ENCODE data around the gene ITPK1. TPM values are rescaled to one million over a fixed set of nuclear protein-coding genes. Genes with fewer than 3 reads are reported as not detected.
A peak's percentile ranks its signal among the peaks of the same experiment; 100 is the strongest.

ITPK1 gene
- total RNA-seq (2021) = 87.8 and 88.6 TPM in 2 replicates
- percentile 69 among the genes with signal in this experiment for Bru-seq, nascent RNA
- percentile 58 among the genes with signal in this experiment for BruChase-seq, experiment 1, labeled RNA remaining after a 2-hour chase
- BruChase-seq, experiment 2, labeled RNA remaining after a 6-hour chase = percentile 57 among the genes with signal in this experiment
- long read RNA-seq, full-length matches to known transcripts = 23 of 59 reads
- long read RNA-seq, partial matches to known transcripts = 22 of 59 reads
- long read RNA-seq, other reads (novel, unspliced or antisense) = 14 of 59 reads

DNA sequence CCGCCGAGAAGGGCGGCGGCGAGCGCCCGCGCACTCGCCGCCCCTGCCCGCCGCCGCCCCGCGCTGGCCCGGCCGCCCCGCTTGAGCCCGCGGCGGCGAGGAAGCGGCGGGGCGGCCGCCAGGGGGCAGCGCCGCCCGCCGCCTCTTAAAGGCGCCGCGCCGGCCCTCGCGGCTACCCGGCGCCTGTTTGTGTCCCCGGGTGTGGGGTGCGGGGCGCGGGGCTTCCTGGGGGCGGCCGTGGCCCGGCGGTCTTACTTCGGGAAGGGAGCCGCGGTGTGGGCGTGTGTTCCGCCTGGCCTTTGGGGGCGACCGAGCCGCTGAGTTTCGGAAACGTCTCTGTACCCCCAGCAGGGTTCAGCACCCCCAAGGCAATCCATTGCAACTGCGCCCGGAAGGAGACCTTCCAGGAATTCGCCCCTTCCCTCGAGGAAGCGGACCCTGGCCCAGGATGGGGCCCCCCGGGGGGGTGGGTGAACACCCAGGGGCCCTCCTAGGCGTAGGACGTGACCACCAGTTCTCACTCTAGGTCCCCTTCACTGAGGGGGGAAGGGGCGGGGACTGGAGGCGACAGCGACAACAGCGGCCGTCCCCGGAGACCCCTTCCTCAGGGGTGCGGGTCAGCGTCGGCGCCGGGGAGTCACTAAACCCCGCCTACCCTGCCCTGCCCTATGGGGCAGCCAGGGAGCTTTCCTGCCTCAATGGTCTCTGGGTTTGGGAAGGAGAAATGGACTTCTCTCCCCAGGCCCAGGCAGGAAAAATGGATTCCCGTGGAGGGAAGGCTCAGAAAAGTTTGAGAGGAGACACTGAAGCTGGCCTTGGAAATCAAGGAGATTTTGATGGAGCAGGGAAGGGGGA is at the start of gene ITPK1:
ITPK1 (minus strand) TSS at position 105 of the 855 bp plus-strand sequence. CDS start 762 bp downstream, outside the sequence.
- TF ChIP-seq, protein P1, sequence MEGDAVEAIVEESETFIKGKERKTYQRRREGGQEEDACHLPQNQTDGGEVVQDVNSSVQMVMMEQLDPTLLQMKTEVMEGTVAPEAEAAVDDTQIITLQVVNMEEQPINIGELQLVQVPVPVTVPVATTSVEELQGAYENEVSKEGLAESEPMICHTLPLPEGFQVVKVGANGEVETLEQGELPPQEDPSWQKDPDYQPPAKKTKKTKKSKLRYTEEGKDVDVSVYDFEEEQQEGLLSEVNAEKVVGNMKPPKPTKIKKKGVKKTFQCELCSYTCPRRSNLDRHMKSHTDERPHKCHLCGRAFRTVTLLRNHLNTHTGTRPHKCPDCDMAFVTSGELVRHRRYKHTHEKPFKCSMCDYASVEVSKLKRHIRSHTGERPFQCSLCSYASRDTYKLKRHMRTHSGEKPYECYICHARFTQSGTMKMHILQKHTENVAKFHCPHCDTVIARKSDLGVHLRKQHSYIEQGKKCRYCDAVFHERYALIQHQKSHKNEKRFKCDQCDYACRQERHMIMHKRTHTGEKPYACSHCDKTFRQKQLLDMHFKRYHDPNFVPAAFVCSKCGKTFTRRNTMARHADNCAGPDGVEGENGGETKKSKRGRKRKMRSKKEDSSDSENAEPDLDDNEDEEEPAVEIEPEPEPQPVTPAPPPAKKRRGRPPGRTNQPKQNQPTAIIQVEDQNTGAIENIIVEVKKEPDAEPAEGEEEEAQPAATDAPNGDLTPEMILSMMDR (conservative IDR thresholded peaks at IDR 0.05) = peak; percentile 42; the same call in 1 of the 2 replicates
- no peak for TF ChIP-seq EZH2 (IDR thresholded peaks at IDR 0.05; ENCODE audit: low read depth)

DNA sequence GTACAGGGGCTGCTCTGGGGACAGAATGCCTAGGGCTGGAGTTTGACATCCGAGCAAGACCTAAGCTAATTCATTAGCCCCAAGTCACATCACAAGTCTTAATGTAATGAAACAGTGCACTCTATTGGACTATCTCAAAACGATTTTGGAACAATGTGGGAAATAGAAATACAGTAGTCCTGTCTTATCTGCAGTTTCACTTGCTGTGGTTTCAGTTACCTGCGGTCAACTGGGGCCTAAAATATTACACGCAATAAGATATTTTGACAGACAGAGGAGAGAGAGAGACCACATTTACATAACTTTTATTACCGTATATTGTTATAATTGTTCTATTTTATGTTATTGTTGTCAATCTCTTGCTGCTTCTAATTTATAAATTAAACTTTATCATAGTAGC is 47.8 kb upstream of the ITPK1 start:
- TF ChIP-seq, protein P1 (conservative IDR thresholded peaks at IDR 0.05) = no peak
- DNase-seq = no peak
- Histone ChIP-seq H3K79me2 (ENCODE audit: low read depth) (no peaks in the 10 kb centered on the region), H3K4me3 (no peak overlapping the region), H3K9me2 (ENCODE audit: insufficient read depth) (no peaks in the 10 kb centered on the region), H3K4me2 (no peak overlapping the region), H2AFZ (no peak overlapping the region), H4K20me1 (ENCODE audit: insufficient read depth) (no peaks in the 10 kb centered on the region), H3K9me3 (ENCODE audit: insufficient read depth, low read depth) (no peaks in the 10 kb centered on the region), H3K4me1 (replicated peaks; ENCODE audit: insufficient read depth) (no peaks in the 10 kb centered on the region), H3F3A (ENCODE audit: insufficient read depth, low read depth) (0 out of 2 replicates have a peak, but pooled peaks cover 3% of the 10 kb centered on the region), H3K27ac (no peak overlapping the region), H3K27me3 (ENCODE audit: insufficient read depth, low read depth) (no peaks in the 10 kb centered on the region), H3K36me3 (ENCODE audit: low read depth) (no peaks in the 10 kb centered on the region)
- POLR2A ChIA-PET (ENCODE audit: unreplicated experiment) = no interaction called here
- CTCF ChIA-PET = no interaction called here
- BruUV-seq (replicated peaks) = no TSS peak
- intact Hi-C loops (cut with micrococcal nuclease; ENCODE audit: unreplicated experiment) = no loop called here

More for the DNA sequence above, at the start of gene ITPK1:
- H3K79me2 ChIP-seq (ENCODE audit: low read depth) = peaks cover 40% of the 10 kb centered on the region
- no peaks in the 10 kb centered on the region; the same call in 1 of the 2 replicates for H4K20me1 ChIP-seq (ENCODE audit: insufficient read depth)
- peaks cover 10% of the 10 kb centered on the region; the same call in 1 of the 2 replicates for H3F3A ChIP-seq (ENCODE audit: insufficient read depth, low read depth)
- POLR2A ChIA-PET (ENCODE audit: unreplicated experiment) = interaction anchor here (0.5 to 0.7 kb wide), 2 partner anchors 11 to 503 kb away, joined by 3 to 12 read pairs; no protein-coding TSS in a partner anchor
- no peaks in the 10 kb centered on the region for H3K9me2 ChIP-seq (ENCODE audit: insufficient read depth)
- TSS peak; percentile 69 for BruUV-seq (replicated peaks)
- CTCF ChIA-PET = no interaction called here
- no peaks in the 10 kb centered on the region for H3K36me3 ChIP-seq (ENCODE audit: low read depth)
- DNase-seq = no peak
- H3K27ac ChIP-seq = peak within 1 kb of the TSS; percentile 70
- H3K4me3 ChIP-seq = peak within 1 kb of the TSS; percentile 100
- no peaks in the 10 kb centered on the region for H3K27me3 ChIP-seq (ENCODE audit: insufficient read depth, low read depth)
- H3K9me3 ChIP-seq (ENCODE audit: insufficient read depth, low read depth) = no peaks in the 10 kb centered on the region
- H3K4me1 ChIP-seq (replicated peaks; ENCODE audit: insufficient read depth) = peaks cover 31% of the 10 kb centered on the region
- intact Hi-C loops (cut with micrococcal nuclease; ENCODE audit: unreplicated experiment) = loop anchor here (1.0 to 5.0 kb wide), 4 partner anchors 80 to 501 kb away; no protein-coding TSS in a partner anchor
- H3K4me2 ChIP-seq = peak within 1 kb of the TSS; percentile 99
- peak within 1 kb of the TSS; percentile 98 for H2AFZ ChIP-seq

DNA sequence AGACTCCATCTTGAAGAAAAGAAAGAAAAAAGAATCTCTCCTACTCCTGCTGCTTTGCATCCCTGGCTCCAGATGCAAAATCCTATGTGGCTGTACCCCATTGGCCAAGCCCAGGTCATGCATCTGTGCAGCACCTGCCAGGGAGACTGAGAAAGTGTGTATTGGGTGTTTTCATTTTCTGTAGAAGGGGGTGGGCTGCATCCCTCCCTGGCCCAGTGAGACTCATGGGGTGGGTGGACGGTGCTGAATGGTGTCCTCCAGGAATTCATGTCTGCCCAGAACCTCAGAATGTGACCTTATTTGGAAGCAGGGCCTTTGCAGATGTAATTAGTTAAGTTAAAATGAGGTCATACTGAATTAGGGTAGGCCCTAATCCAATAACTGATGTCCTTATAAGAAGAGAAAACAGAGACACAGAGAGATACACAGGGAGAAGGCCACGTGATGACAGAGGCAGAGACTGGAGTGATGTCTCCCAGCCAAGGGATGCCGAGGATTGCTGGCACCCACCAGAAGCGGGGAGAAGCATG is 45.8 kb upstream of the ITPK1 start:
- no peak overlapping the region for H3K4me2 ChIP-seq
- no peaks in the 10 kb centered on the region for H3K9me2 ChIP-seq (ENCODE audit: insufficient read depth)
- H2AFZ ChIP-seq = no peak overlapping the region
- BruUV-seq (replicated peaks) = no TSS peak
- ChIA-PET POLR2A (ENCODE audit: unreplicated experiment) (no interaction called here), CTCF (no interaction called here)
- H3K27me3 ChIP-seq (ENCODE audit: insufficient read depth, low read depth) = no peaks in the 10 kb centered on the region
- no peak for TF ChIP-seq EZH2 (IDR thresholded peaks at IDR 0.05; ENCODE audit: low read depth)
- TF ChIP-seq, protein P1 (conservative IDR thresholded peaks at IDR 0.05) = no peak
- 0 out of 2 replicates have a peak, but pooled peaks cover 3% of the 10 kb centered on the region for H3F3A ChIP-seq (ENCODE audit: insufficient read depth, low read depth)
- intact Hi-C loops (cut with micrococcal nuclease; ENCODE audit: unreplicated experiment) = no loop called here
- no peak overlapping the region for H3K4me3 ChIP-seq
- DNase-seq = no peak
- no peaks in the 10 kb centered on the region for H3K36me3 ChIP-seq (ENCODE audit: low read depth)
- no peaks in the 10 kb centered on the region for H3K9me3 ChIP-seq (ENCODE audit: insufficient read depth, low read depth)
- no peaks in the 10 kb centered on the region for H4K20me1 ChIP-seq (ENCODE audit: insufficient read depth)
- no peaks in the 10 kb centered on the region for H3K4me1 ChIP-seq (replicated peaks; ENCODE audit: insufficient read depth)
- H3K79me2 ChIP-seq (ENCODE audit: low read depth) = no peaks in the 10 kb centered on the region
- no peak overlapping the region for H3K27ac ChIP-seq
